NCI-H1105 (cell line): Measurements from ENCODE around the gene PERM1.
"Not testable (repeated sequence)": the region's sequence is repeated elsewhere in the genome, so short reads cannot be mapped to it uniquely, and the experiment has no call there.

Source experiments
- DNase-seq: peaks from one replicate; lab custom pipeline; 2025; lab: John Stamatoyannopoulos, UW

The PERM1 gene, protein sequence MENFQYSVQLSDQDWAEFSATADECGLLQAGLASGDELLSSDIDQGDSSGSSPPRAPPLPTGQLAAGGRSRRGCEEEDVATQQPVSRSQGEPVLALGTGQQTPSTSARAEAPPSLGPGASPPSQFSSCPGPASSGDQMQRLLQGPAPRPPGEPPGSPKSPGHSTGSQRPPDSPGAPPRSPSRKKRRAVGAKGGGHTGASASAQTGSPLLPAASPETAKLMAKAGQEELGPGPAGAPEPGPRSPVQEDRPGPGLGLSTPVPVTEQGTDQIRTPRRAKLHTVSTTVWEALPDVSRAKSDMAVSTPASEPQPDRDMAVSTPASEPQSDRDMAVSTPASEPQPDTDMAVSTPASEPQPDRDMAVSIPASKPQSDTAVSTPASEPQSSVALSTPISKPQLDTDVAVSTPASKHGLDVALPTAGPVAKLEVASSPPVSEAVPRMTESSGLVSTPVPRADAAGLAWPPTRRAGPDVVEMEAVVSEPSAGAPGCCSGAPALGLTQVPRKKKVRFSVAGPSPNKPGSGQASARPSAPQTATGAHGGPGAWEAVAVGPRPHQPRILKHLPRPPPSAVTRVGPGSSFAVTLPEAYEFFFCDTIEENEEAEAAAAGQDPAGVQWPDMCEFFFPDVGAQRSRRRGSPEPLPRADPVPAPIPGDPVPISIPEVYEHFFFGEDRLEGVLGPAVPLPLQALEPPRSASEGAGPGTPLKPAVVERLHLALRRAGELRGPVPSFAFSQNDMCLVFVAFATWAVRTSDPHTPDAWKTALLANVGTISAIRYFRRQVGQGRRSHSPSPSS

DNA sequence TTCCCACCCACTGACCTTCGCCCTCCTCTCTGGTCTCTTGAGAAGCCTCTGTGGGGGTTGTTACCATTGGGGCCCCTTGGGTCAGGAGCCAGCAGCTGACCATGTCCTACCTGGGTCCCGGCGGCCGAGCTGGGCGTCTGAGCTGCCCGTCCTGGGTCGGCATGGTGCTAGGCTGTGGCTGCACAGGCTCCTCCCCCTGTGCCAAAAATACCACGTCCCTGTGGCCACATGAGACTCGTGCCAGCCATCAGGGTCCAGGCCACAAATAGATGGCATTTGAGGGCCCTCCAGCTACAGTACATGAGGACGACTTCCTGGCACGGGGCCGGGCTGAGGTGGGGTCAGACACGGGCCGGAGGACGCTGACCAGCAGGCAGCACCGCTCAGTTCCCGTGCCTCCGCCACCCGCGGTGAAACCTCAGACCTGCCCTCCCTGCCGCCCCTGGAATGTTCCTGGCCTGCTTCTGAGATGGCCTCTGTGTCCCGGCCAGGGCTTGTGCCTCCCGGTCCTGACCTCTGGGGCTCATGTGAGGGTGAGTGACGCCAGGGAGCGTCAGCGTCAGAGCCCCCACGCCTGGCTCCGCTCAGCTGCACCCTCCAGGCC is at the start of gene PERM1:
Gene PERM1 (minus strand): TSS at position 139 of the 604 bp plus-strand sequence. CDS start 1,064 bp downstream, outside the sequence.
- DNase-seq, result no peak

- DNase-seq, result not testable (repeated sequence)
These were observed 49.2 kb upstream of the PERM1 start for GRCh38 chr1:1030867-1031658.

GRCh38 chr1:1027791-1028190 is 45.9 kb upstream of the PERM1 start:
- DNase-seq, result no peak

DNA sequence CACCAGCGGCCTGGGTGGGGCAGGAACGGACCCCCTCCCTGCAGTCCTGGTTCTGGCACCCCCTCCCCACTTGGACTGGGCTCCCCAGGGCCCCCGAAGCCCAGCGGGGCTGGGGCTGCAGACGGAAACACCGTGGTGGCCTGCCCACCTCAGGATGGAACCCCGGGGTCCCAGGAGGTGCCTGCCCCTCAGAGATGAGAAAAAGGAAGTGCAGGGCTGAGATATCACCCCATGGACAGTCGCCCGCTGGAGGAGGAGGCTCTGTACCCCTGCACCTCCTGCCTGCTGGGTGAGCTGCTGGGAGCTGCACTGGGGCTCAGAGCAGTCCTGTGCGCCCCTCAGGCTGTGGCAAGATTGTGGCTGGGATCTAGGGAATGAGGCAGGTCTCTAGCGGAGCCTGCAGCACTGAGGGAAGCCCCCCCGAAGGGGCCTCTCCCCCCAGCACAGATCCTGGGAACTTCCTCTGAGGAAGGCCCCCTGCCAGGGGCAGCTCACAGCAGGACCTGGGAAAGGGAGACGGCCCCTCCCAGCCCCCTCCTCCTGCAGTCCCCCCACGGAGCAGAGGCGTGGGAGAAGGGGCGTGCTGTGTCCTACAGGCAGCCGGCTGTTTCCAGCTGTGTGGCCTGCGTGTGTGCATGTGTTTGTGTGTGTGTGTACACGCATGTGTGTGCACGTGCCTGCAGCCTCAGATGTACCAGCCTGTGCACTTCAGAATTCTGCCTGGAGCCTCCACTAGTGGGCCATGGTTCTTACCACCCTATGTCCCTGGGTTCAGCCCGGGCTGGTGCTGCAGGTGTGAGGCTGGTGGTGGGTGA is 44.9 kb upstream of the PERM1 start:
- DNase-seq, result no peak

DNA sequence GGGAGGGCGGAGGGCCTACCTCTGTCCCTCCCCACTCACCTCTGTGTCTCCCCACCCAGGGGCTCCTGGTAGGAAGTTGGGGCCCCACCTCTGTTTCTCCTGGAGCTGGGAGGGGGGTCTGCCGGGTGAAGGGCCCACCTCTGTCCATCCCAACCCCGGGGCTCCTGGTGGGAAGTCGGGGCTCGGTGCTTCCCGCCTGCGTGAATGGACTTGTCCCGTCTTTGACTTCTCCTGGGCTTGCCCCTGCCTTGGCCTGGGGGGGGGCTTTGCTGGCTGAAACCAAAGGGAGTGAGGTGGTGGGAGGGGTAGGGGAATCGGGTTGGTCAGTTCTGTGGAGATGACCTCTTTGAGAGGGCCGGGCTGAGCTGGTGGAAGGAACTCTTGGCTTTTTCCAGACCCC is 43.8 kb upstream of the PERM1 start:
- no peak for DNase-seq

- DNase-seq, result no peak
These were observed 43.1 kb upstream of the PERM1 start for GRCh38 chr1:1024771-1025699.

DNA sequence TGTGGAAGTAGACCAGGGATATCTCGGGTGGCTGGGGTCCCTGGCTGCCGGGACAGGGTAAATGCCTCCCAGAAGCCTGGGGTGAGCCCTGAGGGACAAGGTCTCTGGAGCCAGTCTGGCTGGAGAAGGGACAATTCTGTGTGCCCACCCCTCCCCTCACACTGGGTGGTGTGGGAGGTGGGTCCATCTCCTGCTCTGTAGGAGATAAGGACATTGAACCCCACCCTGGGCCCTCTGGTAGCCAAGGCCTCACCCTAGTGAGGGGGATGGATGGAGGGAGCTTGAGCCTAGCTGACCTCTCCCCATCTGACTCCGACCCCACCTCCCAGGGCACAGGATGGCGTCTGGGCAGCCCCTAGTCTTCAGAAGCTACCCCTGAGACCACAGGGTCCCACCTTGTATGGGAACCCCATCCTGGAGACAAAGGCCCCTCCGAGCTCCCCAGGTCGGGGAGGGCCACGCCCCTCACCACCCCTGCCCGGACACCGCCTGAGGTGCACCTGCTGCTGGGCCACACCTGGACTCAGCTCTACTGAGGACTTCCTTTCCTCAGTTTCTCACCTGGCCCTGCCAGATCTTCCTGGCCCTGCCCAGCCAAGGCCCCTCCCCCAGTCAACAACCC is 42.4 kb upstream of the PERM1 start:
- DNase-seq, result no peak

- no peak for DNase-seq
These were observed 41.8 kb upstream of the PERM1 start for GRCh38 chr1:1023700-1024099.

DNA sequence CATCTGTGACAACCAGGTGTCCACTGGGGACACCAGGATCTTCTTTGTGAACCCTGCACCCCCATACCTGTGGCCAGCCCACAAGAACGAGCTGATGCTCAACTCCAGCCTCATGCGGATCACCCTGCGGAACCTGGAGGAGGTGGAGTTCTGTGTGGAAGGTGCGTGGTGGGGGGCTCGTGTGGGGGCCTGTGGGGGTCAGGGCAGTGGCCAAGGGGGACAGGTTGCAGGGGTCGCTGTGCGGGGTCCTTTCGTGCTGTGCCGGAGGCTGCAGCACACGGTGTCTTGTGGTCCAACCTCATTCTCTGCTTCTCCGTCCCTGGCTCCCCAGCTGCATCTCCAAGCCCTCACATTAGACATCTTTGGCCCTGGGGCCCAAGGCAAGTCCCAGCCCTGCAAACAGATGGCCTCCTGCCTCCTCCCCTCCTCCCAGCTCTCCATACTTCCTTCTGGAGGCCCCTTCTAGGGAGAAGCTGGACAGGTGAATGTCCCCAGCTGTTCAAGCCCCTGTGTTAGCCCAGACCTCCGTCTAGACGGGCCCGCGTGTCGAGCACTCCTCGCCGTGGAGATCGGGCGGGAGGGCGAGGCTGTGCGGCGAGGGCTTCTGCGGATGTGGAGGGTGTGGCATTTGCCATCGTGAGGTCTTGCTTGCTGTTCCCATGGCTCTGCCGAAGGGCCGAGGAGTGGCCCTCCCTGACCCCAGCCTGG is 40.6 kb upstream of the PERM1 start:
- DNase-seq, result no peak

DNA sequence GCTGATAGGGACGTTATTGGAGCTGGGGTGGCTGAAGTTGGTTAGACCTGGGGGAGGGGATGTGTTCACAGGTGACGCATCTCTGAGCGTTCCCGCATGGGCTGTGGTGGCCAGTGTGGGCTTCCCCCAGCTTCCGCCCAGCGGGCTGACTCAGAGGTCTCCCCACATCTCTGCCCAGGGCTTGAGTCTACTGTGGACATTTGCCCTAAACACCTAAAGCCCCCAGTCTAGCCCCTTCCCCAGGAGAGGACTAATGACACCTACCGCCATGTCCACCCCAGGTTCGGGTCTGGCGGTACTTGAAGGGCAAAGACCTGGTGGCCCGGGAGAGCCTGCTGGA is 40.0 kb upstream of the PERM1 start:
- no peak for DNase-seq

DNA sequence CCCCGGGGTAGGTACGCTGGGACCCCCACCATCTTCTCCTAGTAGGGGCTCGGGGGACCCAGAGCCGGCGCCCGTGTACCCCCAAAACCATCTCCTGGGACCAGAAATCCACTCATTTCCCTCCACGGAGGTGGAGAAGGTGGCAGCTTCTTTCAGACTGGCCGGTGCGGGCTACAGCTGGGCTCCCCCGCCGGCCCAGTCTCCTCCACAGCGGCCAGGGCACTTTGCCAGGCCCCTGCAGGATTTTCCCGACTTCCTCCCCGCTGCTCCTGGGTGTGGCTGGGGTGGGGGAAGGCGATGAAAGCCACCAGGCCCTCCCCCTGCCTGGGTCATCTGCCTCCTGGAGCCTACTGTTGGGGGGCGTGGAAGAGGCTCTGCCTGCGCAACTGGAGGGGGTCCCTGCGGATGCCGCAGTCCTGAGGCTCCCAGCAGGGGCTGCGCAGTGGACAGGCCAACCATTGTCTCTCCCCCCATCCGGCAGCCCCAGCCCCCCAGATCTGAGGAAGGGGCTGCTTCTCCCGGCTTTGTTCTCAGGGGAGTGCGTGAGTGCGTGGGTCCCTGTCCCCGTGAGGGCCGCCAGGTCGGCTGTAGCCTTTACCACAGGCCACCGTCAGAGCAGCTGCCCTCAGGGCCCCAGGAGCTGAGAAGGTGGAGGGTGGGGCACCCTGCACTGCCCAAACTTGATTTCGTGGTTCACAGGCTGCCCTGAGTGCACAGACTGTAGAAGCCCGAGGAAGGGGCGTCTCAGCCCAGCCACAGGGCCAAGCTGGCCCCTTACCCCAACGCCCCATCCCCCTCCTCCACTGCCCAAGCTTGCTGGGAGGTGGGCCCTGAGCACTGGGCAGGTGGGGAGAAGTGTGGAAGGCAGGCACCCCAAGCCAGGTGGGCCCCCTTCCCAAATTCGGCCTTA is 39.4 kb upstream of the PERM1 start:
- DNase-seq, result peak; percentile 39

DNA sequence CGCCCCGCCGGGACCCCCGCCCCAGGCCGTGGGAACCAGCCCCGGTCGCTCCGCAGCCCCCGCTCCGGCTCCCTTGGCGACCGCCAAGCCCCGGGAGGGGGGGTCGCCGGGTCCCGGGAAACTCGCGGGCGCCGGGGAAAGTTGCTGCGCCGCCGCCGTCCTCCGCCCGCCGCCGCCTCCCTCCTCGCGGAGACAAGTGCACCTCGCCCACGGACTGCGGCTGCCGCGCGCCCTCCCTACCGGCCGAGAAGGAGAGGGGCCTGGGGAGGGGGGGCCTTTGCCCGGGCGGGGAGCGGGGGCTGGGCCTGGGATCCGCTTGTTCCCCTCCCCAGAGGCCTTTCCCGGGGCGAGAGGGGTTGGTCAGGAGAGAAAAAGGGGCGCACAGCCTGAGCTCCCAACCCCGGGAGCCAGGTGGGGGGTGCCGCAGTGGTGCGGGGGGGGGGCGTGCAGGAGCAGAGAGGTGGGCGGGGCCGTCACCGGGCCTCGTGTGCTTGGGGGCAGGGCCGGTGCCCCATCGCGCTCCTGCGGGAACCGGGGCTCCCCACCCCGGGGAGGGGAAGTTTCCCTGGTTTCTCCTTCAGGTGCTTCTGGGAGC is 38.6 kb upstream of the PERM1 start:
- peak; percentile 15 for DNase-seq

DNA sequence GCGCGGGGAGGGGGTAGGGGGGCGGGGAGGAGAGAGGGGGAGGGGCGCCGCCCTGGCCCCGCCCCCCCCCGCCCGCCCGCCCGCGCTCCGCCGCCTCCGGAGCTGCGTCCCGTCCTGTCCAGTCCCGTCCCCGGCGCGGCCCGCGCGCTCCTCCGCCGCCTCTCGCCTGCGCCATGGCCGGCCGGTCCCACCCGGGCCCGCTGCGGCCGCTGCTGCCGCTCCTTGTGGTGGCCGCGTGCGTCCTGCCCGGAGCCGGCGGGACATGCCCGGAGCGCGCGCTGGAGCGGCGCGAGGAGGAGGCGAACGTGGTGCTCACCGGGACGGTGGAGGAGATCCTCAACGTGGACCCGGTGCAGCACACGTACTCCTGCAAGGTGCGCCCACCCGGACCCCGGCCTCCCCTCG is 38.1 kb upstream of the PERM1 start, which contains the start of gene AGRN:
Gene AGRN (plus strand): TSS at position 121 of the 405 bp plus-strand sequence. CDS start 53 bp downstream, at position 174.
- DNase-seq, result no peak

GRCh38 chr1:1019122-1019999 is 37.5 kb upstream of the PERM1 start:
- peak; percentile 59 for DNase-seq

DNA sequence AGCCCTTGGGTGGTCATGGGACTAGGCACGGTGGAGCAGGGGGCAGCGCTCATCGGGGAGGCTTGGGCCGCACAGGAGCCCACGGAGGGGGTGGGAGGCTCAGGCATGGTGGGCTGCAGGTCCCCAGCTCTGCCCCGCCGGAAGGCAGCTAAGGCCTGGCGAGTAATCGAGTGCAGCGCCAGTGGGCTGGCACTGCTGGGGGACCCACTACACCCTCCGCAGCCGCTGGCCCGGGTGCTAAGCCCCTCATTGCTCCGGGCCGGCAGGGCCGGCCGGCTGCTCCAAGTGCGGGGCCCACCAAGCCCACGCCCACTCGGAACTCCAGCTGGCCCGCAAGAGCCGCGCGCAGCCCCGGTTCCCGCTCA is 36.4 kb upstream of the PERM1 start:
- not testable (repeated sequence) for DNase-seq
